ENCODE measurements around the gene MTA3. TPM values are rescaled to one million over a fixed set of nuclear protein-coding genes. Genes with fewer than 3 reads are reported as not detected.

The MTA3 gene
- total RNA-seq, 1 experiment from 2014 or later, result 57.1 TPM

GRCh38 chr2:42796427-42797248 lies 228.2 kb downstream of the MTA3 start:
- Histone ChIP-seq H3K27me3 (replicated peaks; ENCODE audit: insufficient read depth, low read depth, low read length, poor library complexity) (no peaks in the 10 kb centered on the region), H3K9me3 (ENCODE audit: low read depth, low read length, poor library complexity, severe bottlenecking) (no peaks in the 10 kb centered on the region), H3K4me1 (ENCODE audit: insufficient read depth, low read length, poor library complexity, severe bottlenecking) (peaks cover 22% of the 10 kb centered on the region), H3K4me3 (ENCODE audit: low read depth, low read length, poor library complexity, severe bottlenecking) (no peak overlapping the region), H3K27ac (ENCODE audit: low read depth, low read length, poor library complexity, severe bottlenecking) (no peak overlapping the region), H3K36me3 (ENCODE audit: insufficient read depth, low read length, poor library complexity, severe bottlenecking) (no peaks in the 10 kb centered on the region)
- ChIA-PET POLR2A (ENCODE audit: low non-redundant PET) (no interaction called here), CTCF (interaction anchor here (0.6 kb wide), 1 partner anchor 430 kb away, joined by 3 read pairs; the partner anchor contains the start of gene ZFP36L2)
- intact Hi-C loops (cut with micrococcal nuclease; ENCODE audit: unreplicated experiment), result loop anchor here (10.0 kb wide), 1 partner anchor 302 kb away; the partner anchor contains the start of gene KCNG3
- no peak for DNase-seq (ENCODE audit: low spot score)
- BruUV-seq (replicated peaks), result no TSS peak
- no peak for TF ChIP-seq EZH2 (IDR thresholded peaks at IDR 0.05; ENCODE audit: borderline replicate concordance, low read depth, low read length, poor library complexity, severe bottlenecking)
- TF ChIP-seq CTCF (conservative IDR thresholded peaks at IDR 0.05; ENCODE audit: low read depth, low read length), result no peak

- no peak overlapping the region for H3K4me3 ChIP-seq (ENCODE audit: low read depth, low read length, poor library complexity, severe bottlenecking)
- no peak overlapping the region for H3K27ac ChIP-seq (ENCODE audit: low read depth, low read length, poor library complexity, severe bottlenecking)
- no peaks in the 10 kb centered on the region for H3K9me3 ChIP-seq (ENCODE audit: low read depth, low read length, poor library complexity, severe bottlenecking)
- no peaks in the 10 kb centered on the region for H3K27me3 ChIP-seq (replicated peaks; ENCODE audit: insufficient read depth, low read depth, low read length, poor library complexity)
- TF ChIP-seq CTCF (conservative IDR thresholded peaks at IDR 0.05; ENCODE audit: low read depth, low read length), result no peak
- no peak for TF ChIP-seq EZH2 (IDR thresholded peaks at IDR 0.05; ENCODE audit: borderline replicate concordance, low read depth, low read length, poor library complexity, severe bottlenecking)
- ChIA-PET POLR2A (ENCODE audit: low non-redundant PET) (no interaction called here), CTCF (no interaction called here)
- no TSS peak for BruUV-seq (replicated peaks)
- H3K36me3 ChIP-seq (ENCODE audit: insufficient read depth, low read length, poor library complexity, severe bottlenecking), result no peaks in the 10 kb centered on the region
- H3K4me1 ChIP-seq (ENCODE audit: insufficient read depth, low read length, poor library complexity, severe bottlenecking), result peaks cover 22% of the 10 kb centered on the region
- DNase-seq (ENCODE audit: low spot score), result no peak
- intact Hi-C loops (cut with micrococcal nuclease; ENCODE audit: unreplicated experiment), result loop anchor here (10.0 kb wide), 1 partner anchor 302 kb away; the partner anchor contains the start of gene KCNG3
Observed at GRCh38 chr2:42797281-42797680, 228.8 kb downstream of the MTA3 start.

GRCh38 chr2:42799881-42800280 lies 231.4 kb downstream of the MTA3 start:
- BruUV-seq (replicated peaks), result no TSS peak
- Histone ChIP-seq H3K27me3 (replicated peaks; ENCODE audit: insufficient read depth, low read depth, low read length, poor library complexity) (no peaks in the 10 kb centered on the region), H3K27ac (ENCODE audit: low read depth, low read length, poor library complexity, severe bottlenecking) (no peak overlapping the region), H3K36me3 (ENCODE audit: insufficient read depth, low read length, poor library complexity, severe bottlenecking) (no peaks in the 10 kb centered on the region), H3K4me1 (ENCODE audit: insufficient read depth, low read length, poor library complexity, severe bottlenecking) (peaks cover 4% of the 10 kb centered on the region), H3K9me3 (ENCODE audit: low read depth, low read length, poor library complexity, severe bottlenecking) (no peaks in the 10 kb centered on the region), H3K4me3 (ENCODE audit: low read depth, low read length, poor library complexity, severe bottlenecking) (no peak overlapping the region)
- intact Hi-C loops (cut with micrococcal nuclease; ENCODE audit: unreplicated experiment), result loop anchor here (10.0 kb wide), 1 partner anchor 305 kb away; the partner anchor contains the start of gene KCNG3
- no peak for DNase-seq (ENCODE audit: low spot score)
- ChIA-PET CTCF (no interaction called here), POLR2A (ENCODE audit: low non-redundant PET) (no interaction called here)
- no peak for TF ChIP-seq CTCF (conservative IDR thresholded peaks at IDR 0.05; ENCODE audit: low read depth, low read length)

Measured in A673 (cell line).